Activated CD4-positive, alpha-beta T cell treated with anti-CD3 and anti-CD28 coated beads, Interleukin-2, amount 50 U/mL, for 48 hours (primary cell): Measurements from ENCODE around the gene TSPAN2.

Experiments
- DNase-seq, 2 experiments: peaks; one replicate each; pipeline ENCODE4 v3.0.0-alpha.2; 2020

TSPAN2 gene

GRCh38 chr1:115112496-115113375, 23.4 kb upstream of the TSPAN2 start:
- peak; percentile 56 to 62 for DNase-seq

GRCh38 chr1:115107516-115108260, 18.4 kb upstream of the TSPAN2 start:
- no peak for DNase-seq

- no peak for DNase-seq
Observed at GRCh38 chr1:115105831-115106230, 16.5 kb upstream of the TSPAN2 start.

DNA sequence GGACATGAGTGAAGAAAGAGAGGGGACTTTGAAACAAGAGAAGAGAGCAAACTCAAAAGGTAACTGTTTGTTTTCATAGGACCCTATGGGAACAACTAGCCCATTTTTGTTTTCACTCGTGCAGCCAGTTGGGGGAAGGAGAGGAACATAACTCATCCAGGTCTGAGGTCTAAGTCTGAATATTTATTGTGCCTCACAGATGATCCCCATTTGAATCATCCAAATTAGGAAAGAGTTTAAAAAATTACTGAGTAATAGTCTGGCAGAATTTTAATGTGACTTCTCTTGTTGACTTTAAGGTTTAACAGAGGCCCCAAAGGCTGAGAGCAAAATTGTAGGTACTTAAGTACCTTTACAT, 10.4 kb upstream of the TSPAN2 start:
- no peak for DNase-seq

DNA sequence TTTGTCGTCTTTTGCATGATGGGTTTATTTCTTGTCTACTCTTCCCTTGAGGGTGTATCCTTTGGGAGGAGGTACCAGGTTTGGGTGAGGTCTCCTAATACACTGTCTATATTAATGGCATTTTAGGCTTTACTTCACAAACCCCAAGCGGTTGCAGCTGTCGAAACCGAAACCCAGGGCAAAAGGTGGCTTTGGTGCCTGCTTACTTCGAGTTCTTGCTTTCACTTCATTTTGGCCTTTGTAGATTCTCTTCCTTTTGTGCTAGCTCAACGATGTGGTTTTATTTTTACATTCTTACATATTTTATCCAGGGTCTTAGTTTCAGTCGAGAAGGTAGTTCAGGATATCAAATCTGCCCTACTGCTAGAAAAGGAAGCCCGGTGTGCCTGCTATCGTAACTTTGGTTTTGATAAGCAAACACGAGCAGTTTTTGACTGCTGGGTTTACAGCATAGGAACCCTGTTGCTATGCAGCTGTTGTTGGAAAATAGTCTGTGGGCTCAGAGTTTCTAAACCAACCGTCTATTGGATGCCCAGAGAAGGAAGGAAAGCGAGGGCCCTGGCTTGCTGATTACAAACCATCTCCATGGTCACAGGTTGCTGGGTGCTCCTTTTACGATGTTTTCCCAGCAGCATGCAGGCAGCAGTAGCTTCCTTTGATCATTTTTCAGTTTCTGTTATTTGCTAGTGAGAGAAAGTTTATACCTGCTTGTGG, 9.8 kb upstream of the TSPAN2 start:
- DNase-seq: peak; percentile 44 to 58

DNA sequence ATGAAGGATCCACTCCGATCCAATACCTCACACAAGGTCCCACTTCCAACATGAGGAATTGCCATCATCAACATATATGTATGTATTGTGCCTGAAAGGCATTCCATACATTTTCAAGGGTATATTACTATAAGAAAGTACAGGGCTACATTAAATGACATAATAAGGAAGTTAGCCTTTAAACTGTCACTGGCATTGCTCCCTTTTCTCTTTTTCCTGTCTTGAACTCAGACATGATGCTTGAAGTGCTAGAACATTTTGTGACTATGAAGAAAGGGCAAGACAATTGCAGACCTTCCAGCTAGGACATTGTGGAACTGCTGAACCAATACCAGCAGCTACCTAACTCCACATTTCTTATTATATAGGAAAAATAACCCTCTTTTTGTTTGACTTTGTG, 2.9 kb upstream of the TSPAN2 start:
- DNase-seq: no peak

DNA sequence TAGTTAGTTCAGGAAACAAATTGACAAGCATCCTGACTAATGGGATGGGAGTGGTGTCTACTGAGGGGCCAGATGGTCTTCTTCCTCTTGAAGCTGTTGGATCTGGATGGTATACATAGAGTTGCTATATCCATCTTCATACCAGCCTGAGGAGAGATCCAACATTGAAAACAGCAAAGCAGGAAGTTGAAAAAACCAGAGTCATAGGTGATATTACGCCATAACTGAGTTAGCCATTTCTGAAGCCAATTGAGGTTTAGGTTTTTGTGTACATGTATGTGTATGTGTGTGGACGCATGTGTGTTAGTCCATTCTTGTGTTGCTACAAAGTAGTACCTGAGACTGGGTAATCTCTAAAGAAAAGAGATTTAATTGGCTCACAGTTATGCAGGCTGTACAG, 2.3 kb upstream of the TSPAN2 start:
- DNase-seq: no peak

GRCh38 chr1:115090956-115091355, 1.7 kb upstream of the TSPAN2 start:
- no peak for DNase-seq

GRCh38 chr1:115090540-115090939, 1.2 kb upstream of the TSPAN2 start:
- DNase-seq: no peak

- DNase-seq: no peak
Observed at GRCh38 chr1:115090186-115090490, 835 bp upstream of the TSPAN2 start.

GRCh38 chr1:115088871-115089419, 358 bp downstream of the TSPAN2 start:
- DNase-seq: no peak

GRCh38 chr1:115088115-115088778, 1.1 kb downstream of the TSPAN2 start:
- no peak for DNase-seq

GRCh38 chr1:115086176-115086830, 3.0 kb downstream of the TSPAN2 start:
- no peak for DNase-seq

GRCh38 chr1:115084902-115085511, 4.3 kb downstream of the TSPAN2 start:
- no peak for DNase-seq

DNA sequence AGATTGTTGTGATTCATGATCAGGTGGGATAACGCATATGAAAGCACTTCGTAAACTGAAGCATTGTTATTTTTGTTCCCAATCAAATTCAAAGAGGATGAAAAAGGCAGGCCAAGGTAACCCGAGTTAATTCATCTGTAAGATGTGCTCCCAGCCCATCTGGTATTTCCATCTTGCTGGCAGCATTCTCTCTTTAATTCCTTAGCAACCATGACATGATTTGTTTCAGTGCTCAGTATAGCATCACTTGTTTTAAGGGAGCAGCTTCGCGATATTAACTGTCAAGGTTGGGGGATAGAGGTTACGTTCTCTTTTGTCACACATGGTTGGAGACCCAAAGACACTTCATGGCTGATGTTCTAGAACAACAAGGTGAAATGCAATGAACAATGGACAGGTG, 6.4 kb downstream of the TSPAN2 start:
- DNase-seq: no peak

DNA sequence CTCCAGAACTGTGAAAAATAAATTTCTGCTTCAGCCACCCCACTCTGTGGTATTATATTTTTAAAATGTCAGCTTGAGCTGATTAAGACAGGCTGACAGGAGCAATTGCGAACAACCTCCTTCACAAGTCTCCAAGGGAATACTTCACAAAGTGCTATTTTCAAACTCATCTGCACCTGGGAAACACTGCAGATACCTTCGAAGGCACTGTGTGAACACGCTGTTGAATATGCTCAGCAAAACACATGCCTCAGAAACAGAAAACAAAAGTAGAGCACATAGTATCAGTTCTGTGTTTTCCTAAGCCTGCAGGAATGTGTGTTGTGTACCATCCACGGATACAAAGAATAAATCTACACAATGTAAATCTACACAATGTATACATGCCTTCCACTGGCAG, 10.6 kb downstream of the TSPAN2 start:
- DNase-seq: no peak

DNA sequence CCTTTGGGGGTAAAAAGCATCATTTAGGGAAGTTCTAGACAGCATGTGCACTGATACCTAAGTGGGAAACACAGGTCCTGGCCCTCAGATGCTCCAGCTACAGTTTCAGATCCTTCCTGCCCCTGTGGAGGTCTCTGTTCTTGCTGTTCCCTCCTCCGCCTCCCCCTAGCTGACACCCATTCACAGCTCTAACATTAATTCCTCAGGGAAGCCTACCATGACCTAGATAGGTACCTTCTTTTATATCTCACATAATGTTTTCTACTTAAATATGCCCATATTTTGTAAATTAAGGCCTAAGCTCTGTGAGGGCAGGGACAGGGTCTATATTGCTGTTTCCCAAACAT, 11.3 kb downstream of the TSPAN2 start:
- DNase-seq: no peak

DNA sequence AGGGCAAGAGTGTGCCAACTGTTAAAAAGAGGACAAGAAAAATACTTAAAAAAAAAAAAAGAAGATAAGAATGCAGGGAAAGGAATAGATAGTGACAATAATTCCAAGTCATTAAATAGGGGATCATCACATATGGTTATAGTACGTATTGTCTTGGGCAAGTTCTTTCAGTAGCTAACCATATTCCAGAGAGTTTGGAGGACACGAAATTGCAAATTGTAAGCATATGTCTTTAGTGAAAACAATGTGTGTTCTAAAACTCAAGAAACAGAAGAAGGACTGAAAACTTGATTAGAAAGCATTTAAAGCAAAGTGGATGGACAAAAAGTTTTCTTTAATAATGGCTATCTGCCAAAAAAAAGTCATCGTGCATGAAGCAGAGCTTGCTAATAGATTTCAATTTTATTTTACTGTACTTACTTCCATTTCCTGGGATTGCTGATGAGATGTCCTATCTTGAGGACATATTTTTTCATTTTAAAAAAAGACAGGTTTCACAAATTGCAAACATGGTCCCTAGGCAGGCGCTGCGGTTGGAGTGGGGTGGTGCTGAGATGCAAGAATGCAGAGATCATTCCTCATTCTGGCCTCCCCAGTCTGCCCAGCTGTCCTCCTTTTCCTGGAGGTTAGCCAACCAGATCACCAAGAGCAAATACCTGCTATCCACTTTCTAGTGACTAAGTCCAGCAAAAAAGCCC, 11.9 kb downstream of the TSPAN2 start:
- DNase-seq: no peak

- no peak for DNase-seq
Observed at GRCh38 chr1:115076384-115076915, 12.9 kb downstream of the TSPAN2 start.

- no peak for DNase-seq
Observed at GRCh38 chr1:115074839-115075534, 14.3 kb downstream of the TSPAN2 start.
